HG02798 (cell line): ENCODE results near the gene GLI1.
"Not testable (repeated sequence)": the region's sequence is repeated elsewhere in the genome, so short reads cannot be mapped to it uniquely, and the experiment has no call there.

Experiments
- ATAC-seq: cut with Tn5 transposase; IDR thresholded peaks from one replicate; pipeline ENCODE4 v1.9.1; 2021; ENCODE audit warnings: mild to moderate bottlenecking; ENCODE audit not compliant: unreplicated experiment, poor library complexity

The GLI1 gene

GRCh38 chr12:57439762-57440266 lies 19.8 kb upstream of the GLI1 start:
- no peak for ATAC-seq

GRCh38 chr12:57441393-57441792 lies 18.2 kb upstream of the GLI1 start:
- not testable (repeated sequence) for ATAC-seq

GRCh38 chr12:57441846-57442427 lies 17.6 kb upstream of the GLI1 start:
- ATAC-seq = no peak

- ATAC-seq = not testable (repeated sequence)
Observed at GRCh38 chr12:57444337-57444736, 15.2 kb upstream of the GLI1 start.

GRCh38 chr12:57444744-57445143 lies 14.8 kb upstream of the GLI1 start:
- ATAC-seq = no peak

GRCh38 chr12:57446292-57446960 lies 13.2 kb upstream of the GLI1 start:
- ATAC-seq = no peak

- ATAC-seq = no peak
Observed at GRCh38 chr12:57448669-57449068, 10.9 kb upstream of the GLI1 start.

- no peak for ATAC-seq
Observed at GRCh38 chr12:57449375-57449774, 10.2 kb upstream of the GLI1 start.

- ATAC-seq = no peak
Observed at GRCh38 chr12:57450057-57450456, 9.5 kb upstream of the GLI1 start.

- no peak for ATAC-seq
Observed at GRCh38 chr12:57451233-57451778, 8.3 kb upstream of the GLI1 start.

- ATAC-seq = no peak
Observed at GRCh38 chr12:57452181-57452936, 7.2 kb upstream of the GLI1 start.

- ATAC-seq = peak; percentile 54
Observed at GRCh38 chr12:57452937-57453509, 6.6 kb upstream of the GLI1 start.

GRCh38 chr12:57454213-57454565 lies 5.4 kb upstream of the GLI1 start:
- no peak for ATAC-seq

GRCh38 chr12:57454566-57455373 lies 4.8 kb upstream of the GLI1 start, which contains the start of gene INHBE:
Gene INHBE (plus strand): TSS chr12:57455307. CDS start chr12:57455537, 230 bp downstream.
- no peak for ATAC-seq

GRCh38 chr12:57455374-57456144 lies 4.0 kb upstream of the GLI1 start:
- no peak for ATAC-seq

- ATAC-seq = peak; percentile 25
Observed at GRCh38 chr12:57456145-57456700, 3.4 kb upstream of the GLI1 start.

GRCh38 chr12:57456737-57457490 lies 2.7 kb upstream of the GLI1 start:
- no peak for ATAC-seq

- ATAC-seq = no peak
Observed at GRCh38 chr12:57458665-57459054, 925 bp upstream of the GLI1 start.
